ENCODE data around the gene POLQ.
A peak's percentile ranks its signal among the peaks of the same experiment; 100 is the strongest.

POLQ gene

GRCh38 chr3:121574449-121574848 is 28.7 kb upstream of the POLQ start:
- Histone ChIP-seq H3K4me3 (ENCODE audit: low read depth, low read length) (no peak overlapping the region), H3K27ac (no peak overlapping the region), H3K27me3 (replicated peaks) (no peaks in the 10 kb centered on the region), H3K36me3 (replicated peaks) (no peaks in the 10 kb centered on the region)
- TF ChIP-seq CTCF (IDR thresholded peaks at IDR 0.05; ENCODE audit: low read depth, low read length, missing control alignments) = no peak
- peak; percentile 77 for DNase-seq
- in situ Hi-C loops (cut with HindIII; ENCODE audit: low pct_ligation_motif_present, low sequenced_read_pairs) = no loop called here

- no peak within 1 kb of the TSS for H3K4me3 ChIP-seq (ENCODE audit: low read depth, low read length)
- H3K36me3 ChIP-seq (replicated peaks) = no peaks in the 10 kb centered on the region
- H3K27ac ChIP-seq = no peak within 1 kb of the TSS
- DNase-seq = no peak
- no peak for TF ChIP-seq CTCF (IDR thresholded peaks at IDR 0.05; ENCODE audit: low read depth, low read length, missing control alignments)
- H3K27me3 ChIP-seq (replicated peaks) = no peaks in the 10 kb centered on the region
- in situ Hi-C loops (cut with HindIII; ENCODE audit: low pct_ligation_motif_present, low sequenced_read_pairs) = no loop called here
Observed at GRCh38 chr3:121567649-121568048, 21.9 kb upstream of the POLQ start, which contains the start of gene ARGFX. ARGFX (plus strand) TSS chr3:121567949; CDS start chr3:121570714, 2,765 bp downstream.

- no peak overlapping the region for H3K27ac ChIP-seq
- H3K27me3 ChIP-seq (replicated peaks) = no peaks in the 10 kb centered on the region
- H3K36me3 ChIP-seq (replicated peaks) = no peaks in the 10 kb centered on the region
- no peak overlapping the region for H3K4me3 ChIP-seq (ENCODE audit: low read depth, low read length)
- in situ Hi-C loops (cut with HindIII; ENCODE audit: low pct_ligation_motif_present, low sequenced_read_pairs) = no loop called here
- TF ChIP-seq CTCF (IDR thresholded peaks at IDR 0.05; ENCODE audit: low read depth, low read length, missing control alignments) = no peak
- DNase-seq = no peak
Observed at GRCh38 chr3:121566773-121567172, 21.0 kb upstream of the POLQ start.

GRCh38 chr3:121562148-121562547 is 16.4 kb upstream of the POLQ start:
- Histone ChIP-seq H3K36me3 (replicated peaks) (no peaks in the 10 kb centered on the region), H3K27ac (no peak overlapping the region), H3K27me3 (replicated peaks) (no peaks in the 10 kb centered on the region), H3K4me3 (ENCODE audit: low read depth, low read length) (no peak overlapping the region)
- in situ Hi-C loops (cut with HindIII; ENCODE audit: low pct_ligation_motif_present, low sequenced_read_pairs) = no loop called here
- no peak for TF ChIP-seq CTCF (IDR thresholded peaks at IDR 0.05; ENCODE audit: low read depth, low read length, missing control alignments)
- DNase-seq = no peak

- H3K27ac ChIP-seq = no peak overlapping the region
- no peak for DNase-seq
- in situ Hi-C loops (cut with HindIII; ENCODE audit: low pct_ligation_motif_present, low sequenced_read_pairs) = no loop called here
- H3K36me3 ChIP-seq (replicated peaks) = no peaks in the 10 kb centered on the region
- H3K4me3 ChIP-seq (ENCODE audit: low read depth, low read length) = no peak overlapping the region
- TF ChIP-seq CTCF (IDR thresholded peaks at IDR 0.05; ENCODE audit: low read depth, low read length, missing control alignments) = no peak
- H3K27me3 ChIP-seq (replicated peaks) = no peaks in the 10 kb centered on the region
Observed at GRCh38 chr3:121557426-121557934, 11.7 kb upstream of the POLQ start.

- H3K4me3 ChIP-seq (ENCODE audit: low read depth, low read length) = no peak overlapping the region
- no peaks in the 10 kb centered on the region for H3K27me3 ChIP-seq (replicated peaks)
- no peak for TF ChIP-seq CTCF (IDR thresholded peaks at IDR 0.05; ENCODE audit: low read depth, low read length, missing control alignments)
- no peaks in the 10 kb centered on the region for H3K36me3 ChIP-seq (replicated peaks)
- no peak for DNase-seq
- no peak overlapping the region for H3K27ac ChIP-seq
- in situ Hi-C loops (cut with HindIII; ENCODE audit: low pct_ligation_motif_present, low sequenced_read_pairs) = no loop called here
Observed at GRCh38 chr3:121552797-121553196, 7.0 kb upstream of the POLQ start.
